Putamen (tissue), 1 donor: ENCODE measurements around the gene GFOD2.
"Not testable (repeated sequence)": the region's sequence is repeated elsewhere in the genome, so short reads cannot be mapped to it uniquely, and the experiment has no call there.

Source experiments
- DNase-seq: peaks from one replicate; pipeline ENCODE4 v3.0.0-alpha.2; 2016; ENCODE audit warnings: low spot score

GFOD2 gene

DNA sequence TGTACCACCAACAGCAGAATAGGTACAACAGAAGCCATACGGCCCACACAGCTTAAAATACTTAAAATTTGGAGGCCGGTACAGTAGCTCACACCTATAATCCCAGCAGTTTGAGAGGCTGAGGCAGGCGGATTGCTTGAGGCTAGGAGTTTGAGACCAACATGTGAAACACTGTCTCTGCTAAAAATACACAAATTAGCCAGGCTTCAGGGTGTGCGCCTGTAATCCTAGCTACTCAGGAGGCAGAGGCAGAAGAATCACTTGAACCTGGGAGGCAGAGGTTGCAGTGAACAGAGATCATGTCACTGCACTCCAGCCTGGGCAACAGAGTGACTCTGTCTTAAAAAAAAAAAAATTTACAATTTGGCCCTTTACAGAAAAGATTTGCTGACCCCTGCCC, 17.0 kb downstream of the GFOD2 start:
- no peak for DNase-seq

DNA sequence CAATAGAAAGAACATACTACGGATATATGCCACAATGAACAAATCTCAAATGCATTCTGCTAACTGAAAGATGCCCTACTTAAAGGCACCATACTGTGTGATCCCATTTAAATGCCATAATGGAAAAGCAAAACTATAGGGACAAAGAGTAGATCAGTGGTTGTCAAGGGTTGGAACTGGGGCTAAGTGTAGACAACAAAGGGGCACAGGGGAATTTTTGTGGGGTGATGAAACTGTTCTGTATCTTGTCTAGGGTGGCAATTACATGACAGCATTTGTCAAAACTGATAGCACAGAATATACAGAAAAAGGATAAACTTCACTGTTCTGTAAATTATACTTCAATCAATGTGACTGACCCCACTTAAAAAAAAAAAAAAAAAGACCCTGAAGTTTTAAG, 17.7 kb downstream of the GFOD2 start:
- DNase-seq = no peak

DNA sequence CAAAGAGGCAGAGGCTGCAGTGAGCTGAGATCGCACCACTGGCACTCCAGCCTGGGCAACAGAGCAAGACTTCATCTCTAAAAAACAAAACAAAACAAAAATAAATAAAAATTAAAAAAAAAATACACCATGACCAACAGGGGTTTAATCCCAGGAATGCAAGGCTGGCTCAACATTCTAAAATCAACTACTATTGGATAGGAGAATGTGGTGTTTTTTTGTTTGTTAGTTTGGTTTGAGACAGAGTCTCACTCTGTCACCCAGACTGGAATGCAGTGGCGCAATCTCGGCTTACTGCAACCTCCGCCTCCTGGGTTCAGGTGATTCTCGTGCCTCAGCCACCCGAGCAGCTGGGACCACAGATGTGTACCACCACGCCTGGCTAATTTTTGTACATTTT, 19.9 kb downstream of the GFOD2 start:
- DNase-seq = no peak

DNA sequence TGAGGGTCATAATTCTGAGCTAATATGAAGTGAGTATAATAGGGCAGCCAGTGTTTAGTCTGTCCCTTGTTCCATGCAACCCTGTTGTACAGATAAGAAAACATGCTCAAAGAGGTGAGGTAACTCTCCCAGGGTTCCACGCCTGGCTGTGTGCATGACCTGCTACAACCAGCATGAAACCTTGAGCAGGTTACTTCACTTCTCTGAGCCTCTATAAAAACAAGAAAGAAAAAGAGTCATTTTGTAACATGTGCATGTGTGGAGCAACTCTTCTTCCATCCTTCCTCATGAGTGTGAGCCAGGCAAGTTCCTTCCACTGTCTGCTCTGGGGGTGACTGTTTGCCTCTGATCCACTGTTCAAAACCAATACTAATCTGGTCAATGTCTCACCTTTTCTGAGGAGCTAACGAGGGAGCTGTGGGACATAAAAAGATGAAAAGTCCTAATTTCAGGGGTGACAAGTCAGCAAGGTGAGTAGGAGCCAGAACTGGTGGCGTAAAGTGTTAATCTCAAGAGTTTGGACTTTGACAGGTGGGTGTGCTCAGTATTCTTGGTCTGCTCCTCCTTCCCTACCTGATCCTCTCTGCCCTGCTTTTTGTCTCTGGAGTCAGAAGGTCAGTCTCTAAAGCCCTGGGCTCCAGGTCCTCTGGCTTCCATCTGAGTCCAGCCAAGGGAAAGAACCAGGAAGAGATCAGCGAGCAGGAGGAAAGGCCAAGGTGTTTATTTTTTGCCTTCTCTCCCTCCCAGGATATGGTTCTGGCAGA, 21.5 kb downstream of the GFOD2 start:
- DNase-seq = no peak

DNA sequence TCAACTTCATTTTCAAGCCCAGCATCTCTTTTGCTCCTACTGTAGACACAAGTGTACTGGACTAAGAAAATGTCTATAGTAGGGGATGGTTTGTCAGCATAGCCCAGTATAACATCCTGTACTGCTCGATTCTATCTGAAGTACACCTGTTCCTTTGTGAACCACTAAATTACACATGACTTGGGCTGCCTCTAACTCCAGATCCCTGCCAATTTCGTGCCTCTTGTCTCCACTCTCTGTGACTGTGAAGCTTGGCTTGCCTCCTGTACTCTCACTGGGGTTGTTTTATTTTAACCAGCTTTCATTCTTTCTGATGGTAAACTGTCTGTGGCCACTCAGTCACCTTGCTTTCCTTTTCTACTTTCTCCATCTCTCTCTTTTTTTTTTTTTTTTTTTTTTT, 24.5 kb downstream of the GFOD2 start:
- no peak for DNase-seq

DNA sequence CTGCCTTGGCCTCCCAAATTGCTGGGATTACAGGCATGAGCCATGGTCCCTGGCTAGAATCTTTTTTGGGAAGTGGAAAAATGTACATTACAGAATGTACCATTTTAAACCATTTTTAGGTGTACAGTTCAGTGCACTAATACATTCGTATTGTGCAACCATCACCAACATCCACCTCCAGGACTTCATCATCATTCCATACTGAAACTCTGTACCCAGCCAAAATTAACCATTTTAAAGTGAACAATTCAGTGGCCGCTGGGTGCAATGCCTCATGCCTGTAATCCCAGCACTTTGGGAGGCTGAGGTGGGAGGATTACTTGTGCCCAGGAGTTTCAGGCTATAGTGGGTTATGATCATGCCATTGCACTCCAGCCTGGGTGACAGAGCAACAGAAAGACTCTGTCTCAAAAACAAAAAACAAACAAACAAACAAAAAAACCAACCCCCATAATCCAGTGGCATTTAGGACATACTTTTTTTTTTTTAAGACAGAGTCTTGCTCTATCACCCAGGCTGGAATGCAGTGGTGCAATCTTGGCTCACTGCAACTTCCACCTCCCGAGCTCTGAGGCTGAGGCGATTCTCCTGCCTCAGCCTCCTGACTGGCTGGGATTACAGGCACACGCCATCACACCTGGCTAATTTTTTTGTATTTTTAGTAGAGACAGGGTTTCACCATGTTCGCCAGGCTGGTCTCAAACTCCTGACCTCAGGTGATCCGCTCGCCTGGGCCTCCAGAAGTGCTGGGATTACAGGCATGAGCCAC, 25.4 kb downstream of the GFOD2 start:
- DNase-seq = not testable (repeated sequence)

DNA sequence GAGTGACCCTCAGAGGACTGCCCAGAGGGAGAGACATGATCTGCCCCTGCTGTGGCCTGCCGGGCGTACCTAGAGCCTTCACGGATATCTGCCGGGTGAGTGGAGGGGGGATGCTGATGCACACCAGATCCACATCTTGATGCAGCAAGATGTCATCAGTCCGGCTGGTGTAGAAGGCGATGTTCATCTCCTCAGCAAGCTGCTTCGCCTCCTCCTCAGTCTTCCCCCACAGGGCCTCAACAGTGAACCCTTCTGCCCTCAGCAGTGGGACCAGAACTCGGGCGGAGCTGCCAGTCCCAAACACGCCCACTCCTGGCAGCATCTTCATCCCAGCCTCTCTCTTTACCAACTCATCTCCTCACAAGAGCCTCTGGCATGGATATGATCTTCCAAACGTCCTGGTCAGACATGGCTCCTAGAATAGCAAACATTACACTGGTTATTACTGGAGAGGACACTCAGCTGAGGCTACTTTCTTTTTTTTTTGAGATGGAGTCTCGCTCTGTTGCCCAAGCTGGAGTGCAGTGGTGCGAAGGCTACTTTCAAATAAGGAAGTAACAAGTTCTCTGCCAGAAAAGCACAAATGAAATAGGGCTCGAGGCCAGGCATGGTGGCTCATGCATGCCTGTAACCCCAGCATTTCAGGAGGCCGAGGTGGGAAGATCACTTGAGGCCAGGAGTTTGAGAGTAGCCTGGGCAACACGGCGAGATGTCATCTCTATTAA, 33.6 kb downstream of the GFOD2 start:
- no peak for DNase-seq

DNA sequence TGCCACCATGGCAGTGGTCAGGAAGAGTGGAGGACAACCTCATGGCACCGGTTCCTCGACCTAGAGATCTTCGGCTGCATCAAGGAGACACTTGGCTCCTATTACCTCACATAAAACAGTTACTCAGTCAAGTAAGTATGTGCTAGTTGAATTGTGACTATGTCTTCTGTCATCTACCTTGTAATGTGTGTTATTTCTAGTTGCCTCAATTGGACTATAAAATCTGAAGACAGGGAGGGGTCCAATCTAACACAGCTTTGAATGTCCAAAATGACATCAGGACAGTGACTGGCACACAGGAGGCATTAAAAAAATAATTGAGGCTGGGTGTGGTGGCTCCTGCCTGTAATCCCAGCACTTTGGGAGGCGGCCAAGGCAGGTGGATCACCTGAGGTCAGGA, 35.3 kb downstream of the GFOD2 start:
- DNase-seq = no peak

DNA sequence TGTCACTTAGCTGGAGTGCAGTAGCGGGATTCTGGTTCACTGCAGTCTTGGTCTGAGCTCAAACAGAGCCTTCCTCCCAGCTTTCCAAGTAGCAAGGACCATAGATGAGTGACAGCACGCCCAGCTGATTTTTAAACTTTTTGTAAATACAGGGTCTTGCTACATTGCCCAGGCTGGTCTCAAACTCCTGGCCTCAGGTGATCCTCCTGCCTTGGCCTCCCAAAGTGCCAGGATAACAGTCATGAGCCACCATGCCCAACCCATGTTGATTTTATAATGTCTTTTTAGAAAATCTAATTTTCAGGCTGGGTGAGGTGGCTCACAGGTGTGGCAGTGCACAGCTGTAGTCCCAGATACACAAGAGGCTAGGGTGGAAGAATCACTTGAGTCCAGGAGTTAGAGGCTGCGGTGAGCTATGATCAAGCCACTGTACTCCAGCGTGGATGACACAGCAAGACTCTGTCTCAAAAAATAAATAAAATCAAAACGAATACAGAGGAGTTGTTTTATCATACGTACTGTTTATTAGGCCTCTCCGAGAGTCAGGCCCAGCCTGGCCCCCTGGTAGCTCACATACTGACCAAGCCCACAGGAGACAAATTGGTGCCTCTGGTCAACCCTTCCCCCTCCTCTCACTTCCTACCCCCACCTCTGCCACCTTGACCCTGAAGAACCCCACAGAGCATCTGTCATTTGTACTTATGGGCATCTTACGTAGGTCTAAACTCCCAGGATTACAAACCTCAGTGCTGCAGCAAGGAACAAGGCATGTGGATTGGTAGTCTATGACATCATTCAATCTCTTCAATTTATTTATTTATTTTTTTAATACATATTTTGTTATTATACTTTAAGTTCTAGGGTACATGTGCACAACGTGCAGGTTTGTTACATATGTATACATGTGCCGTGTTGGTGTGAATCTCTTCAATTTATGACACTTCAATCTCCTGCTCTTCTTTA, 38.9 kb downstream of the GFOD2 start:
- DNase-seq = no peak

DNA sequence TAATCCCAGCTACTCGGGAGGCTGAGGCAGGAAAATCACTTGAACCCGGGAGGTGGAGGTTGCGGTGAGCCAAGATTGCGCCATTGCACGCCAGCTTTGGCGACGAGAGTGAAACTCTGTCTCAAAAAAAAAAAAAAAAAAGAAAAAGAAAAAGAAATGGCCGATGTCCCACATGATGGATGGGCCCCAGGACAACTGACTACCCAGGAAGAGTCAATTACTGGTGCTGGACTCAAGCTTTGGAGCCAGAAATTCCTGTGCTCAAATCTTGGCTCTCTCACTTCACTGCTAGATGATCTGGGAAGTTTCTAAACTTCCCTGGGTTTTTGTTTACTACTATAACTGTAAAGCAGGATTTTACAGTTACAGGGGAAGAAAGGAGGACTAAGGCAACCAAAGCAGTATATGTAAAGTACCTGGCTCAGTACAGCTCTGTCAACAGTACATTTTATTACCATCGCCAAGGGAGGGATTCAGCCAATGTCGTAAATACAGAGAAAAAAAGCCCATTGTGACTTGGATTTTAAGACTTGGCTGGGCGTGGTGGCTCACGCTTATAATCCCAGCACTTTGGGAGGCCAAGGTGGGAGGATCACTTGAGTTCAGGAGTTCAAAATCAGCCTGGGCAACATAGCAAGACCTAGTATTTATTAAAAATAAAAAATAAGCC, 40.6 kb downstream of the GFOD2 start:
- no peak for DNase-seq

DNA sequence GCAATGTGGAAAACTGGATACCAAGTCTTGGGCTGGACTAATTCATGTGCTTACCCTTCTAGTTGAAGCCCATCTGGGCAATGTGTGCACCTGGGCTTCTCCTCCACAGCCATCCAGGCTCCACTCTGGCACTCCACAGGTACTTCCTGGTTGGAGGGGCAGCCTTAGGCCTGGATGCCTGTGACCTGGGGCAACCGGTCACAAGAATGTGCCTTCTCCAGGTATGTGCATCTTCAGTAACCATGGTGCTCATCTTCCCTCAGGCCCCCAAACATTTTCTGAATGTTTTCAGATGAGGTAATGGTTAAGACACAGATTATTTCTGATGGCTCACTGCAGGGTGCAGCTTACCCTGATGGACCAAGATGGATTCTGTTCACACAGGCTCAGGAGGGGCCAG, 41.4 kb downstream of the GFOD2 start:
- DNase-seq = no peak

DNA sequence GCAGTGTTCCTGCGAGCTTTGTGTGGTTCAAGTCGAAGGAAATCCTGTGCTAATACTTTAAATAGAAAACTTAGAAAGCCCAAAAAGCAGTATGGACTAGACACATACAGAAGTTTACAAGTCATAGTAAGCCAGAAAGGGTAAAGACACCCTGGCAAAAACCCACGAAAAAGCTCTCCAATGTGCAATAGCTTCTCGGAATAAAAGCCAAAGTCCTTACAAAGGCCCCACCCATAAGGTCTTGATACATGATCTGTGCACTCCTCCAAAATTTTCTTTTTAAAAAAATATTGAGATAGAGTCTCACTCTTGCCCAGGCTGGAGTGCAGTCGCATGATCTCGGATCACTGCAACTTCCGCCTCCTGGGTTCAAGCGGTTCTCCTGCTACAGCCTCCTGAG, 42.2 kb downstream of the GFOD2 start:
- DNase-seq = no peak

DNA sequence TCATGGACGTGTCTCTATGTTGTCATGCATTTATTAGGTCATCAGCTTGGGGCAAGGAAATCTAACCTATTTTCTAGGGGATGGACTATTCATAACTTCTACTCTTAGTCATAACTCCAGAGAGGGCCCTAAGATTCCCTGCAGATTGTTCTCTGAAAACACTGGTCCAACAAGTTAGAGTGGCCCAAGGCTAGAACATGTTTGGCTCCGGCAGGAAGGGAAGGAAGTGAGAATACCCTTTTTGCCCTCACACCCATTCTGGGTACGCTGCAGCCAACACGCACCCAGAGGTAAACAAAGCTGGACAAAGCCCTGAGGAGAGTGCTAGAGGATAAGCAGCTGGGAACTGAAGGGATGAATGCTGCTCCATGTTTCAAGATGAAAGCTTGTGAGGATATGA, 42.6 kb downstream of the GFOD2 start:
- no peak for DNase-seq

DNA sequence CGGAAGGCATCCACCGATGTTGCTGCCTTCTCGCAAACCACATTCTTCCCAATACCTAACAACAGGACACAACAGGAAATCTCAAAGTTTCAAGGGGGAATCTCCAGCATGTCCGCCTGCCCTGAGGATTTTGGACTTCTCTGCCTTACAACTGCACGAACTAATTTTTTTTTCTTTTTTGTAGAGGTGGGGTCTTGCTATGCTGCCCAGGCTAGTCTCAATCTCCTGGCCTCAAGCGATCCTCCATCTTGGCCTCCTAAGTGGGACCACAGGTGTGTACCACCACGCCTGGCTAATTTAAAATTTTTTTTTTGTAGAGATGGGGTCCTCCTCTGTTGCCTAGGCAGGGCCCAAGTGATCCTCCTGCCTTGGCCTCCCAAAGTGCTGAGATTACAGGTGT, 43.1 kb downstream of the GFOD2 start:
- no peak for DNase-seq

DNA sequence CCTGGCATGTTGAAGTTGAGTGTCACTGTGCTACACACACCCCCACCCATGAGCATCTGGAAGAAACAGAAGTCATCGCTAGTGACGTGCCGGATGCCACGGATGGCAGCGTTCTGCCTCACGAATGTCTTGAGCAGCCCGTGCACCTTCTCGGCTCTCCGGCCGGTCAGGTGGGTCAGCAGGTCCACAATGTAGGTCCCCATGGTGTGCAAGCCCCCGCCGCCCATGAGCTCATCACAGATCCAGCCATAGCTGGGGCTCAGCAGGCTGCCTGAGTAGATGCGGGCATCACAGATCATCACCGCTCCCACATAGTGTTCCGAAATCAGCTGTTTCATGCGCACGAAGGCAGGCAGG, 43.6 kb downstream of the GFOD2 start:
- no peak for DNase-seq

DNA sequence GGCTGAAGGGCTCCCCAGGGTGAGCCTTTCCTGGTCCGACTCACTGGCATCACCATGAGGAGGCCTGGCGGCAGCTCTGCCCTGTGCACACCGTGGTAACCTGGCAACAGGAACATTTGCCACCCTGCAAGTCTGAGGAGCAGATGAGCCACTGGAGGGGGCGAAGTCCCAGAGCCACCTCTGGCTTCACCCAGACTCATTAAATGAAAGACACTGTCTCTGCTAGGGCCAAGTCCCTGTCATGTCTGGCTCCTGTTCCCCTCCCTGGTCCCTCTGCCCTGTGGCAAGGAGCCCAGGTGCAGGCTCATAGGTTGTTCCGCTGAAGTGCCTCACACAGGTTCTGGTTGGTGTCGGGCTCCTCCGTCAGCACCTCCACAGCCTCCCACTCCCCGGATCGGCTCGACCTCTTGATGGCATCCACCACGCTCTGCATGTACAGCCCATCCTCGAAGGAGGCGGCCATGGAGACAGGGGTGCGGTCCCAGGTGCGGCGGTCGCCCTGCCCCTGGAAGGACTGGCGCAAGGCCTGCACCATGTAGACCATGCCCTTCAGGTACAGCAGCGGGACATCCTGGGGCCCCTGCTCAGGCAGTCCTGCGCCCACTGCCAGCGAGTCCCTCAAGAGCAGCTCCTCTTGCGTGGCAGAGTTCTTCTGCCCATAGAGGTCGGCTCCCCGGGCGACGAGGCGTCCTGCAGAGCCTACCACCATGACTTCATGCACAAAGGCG, 44.1 kb downstream of the GFOD2 start:
- DNase-seq = no peak

DNA sequence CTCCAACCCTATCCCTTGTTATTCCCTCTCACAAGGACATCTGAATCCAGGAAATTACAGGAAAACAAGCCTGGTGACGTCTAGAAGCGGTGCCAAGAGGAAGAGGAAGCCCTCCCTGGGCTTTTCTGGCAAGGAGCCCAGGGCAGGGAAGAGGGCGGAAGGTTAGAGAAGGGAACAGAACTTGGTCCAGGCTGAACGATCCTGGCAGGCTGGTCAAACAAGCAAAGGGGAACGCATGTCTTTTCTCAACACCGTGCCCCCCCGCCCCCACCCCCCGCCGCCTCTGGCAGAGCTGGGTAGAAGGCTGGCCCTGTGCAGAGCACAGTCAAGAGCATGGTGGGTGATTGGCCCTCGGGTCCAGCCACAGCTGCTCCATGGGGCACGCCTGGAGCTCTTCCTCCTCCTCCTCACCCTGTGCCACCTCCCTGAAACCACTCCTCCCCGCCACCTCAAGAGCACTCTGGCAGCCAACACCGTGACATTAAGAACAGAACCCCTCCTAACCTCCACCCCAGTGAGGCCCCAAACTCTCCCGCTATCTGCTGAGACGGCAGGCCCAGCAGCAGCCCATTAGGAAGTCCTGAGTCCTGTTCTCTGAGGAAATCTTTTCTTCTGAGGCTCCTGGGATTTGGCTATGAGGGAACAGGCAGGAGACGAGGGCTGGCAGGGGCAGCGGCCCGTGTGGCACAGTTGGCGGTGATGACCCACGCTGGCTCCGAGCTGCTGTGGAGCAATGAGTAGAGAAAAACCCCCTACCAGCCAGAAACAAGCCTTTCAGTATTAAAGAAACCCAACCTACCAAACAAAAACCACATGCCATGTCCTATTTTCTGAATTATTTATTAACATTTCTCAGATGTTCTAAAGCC, 45.2 kb downstream of the GFOD2 start:
- no peak for DNase-seq

DNA sequence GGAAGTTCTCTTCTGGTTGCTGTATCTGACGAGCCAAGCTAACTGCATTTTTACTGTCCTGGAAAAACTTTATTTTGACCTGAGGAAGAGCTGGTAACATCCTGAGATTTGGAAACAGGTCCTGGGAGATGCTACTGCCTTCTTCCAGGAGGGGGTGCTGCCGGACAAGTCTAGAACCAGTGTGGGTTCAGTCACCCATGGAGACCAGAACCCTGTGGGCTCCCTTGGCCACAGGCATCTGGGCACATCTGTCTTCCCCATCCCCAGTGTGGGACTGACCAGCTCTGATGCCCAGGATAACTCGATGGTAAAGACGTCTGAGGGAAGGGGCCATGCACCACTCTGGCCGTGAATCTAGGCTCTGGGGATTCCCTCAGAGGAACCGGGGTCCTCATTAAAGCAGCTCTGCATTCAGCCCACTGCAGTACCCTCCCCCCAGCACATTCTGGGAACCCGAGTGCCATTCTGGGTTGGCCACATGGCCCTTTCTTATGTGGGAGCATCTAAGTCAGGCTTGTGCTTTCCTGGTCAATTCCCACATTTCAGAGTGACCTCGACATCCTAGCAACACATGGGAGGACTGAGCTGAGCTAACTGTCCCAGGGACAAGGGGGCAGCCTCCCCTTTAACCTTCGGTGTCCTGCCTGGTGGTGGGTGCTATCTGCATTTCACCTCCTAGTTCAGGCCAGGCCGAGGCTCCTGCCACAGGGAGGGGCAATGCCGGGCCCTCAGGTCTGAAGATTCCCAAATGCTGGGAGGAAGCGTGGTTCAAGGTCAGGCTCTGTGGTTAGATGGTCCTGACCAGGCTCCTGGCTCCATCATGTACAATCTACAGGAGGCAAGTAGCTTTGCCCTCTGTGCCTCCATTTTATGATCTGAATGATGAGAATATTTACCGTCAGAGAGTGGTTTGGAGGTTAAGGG, 46.1 kb downstream of the GFOD2 start:
- DNase-seq = no peak

DNA sequence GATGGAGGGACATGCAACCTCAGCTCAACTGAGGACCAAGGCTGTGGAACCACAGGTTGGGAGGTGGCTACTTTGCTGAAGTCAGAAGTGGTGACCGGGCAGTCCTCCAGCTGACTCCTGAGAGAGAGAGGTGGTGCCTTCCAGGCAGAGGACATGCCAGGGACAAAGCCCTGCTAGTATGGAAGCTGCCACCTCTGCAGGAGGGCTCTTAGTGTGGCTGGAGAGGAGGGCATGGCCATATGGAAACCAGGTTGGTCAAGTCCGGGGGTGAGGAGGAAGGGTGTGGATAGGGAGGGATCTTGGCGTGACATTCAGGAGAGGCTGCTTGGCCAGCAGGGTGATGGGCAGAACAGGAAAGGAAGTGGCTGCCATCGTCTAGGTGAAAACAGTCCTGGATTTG, 46.8 kb downstream of the GFOD2 start:
- DNase-seq = no peak
